Aorta (tissue), 5 donors: Measurements from ENCODE around the gene ELK1. TPM values are rescaled to one million over a fixed set of nuclear protein-coding genes. Genes with fewer than 3 reads are reported as not detected.
A peak's percentile ranks its signal among the peaks of the same experiment; 100 is the strongest.

Experiments
- ATAC-seq: fragments of 200-7000 bp; cut with Tn5 transposase; one replicate; pipeline ENCODE4 v1.9.1; 2022; ENCODE audit warnings: moderate library complexity; ENCODE audit not compliant: low FRiP score
- DNase-seq, 2 donors: peaks; one replicate each; pipeline ENCODE4 v3.0.0-alpha.2; 2020
- H3K27ac ChIP-seq, 2 donors: one replicate each; pipeline ENCODE4 v1.5.1; 2013; ENCODE audit warnings: low read length in 2 of 2, mild to moderate bottlenecking in 2 of 2, moderate library complexity in 2 of 2, control low read depth in 1 of 2, inconsistent platforms in 1 of 2, low read depth in 1 of 2
- H3K27me3 ChIP-seq, 2 donors: one replicate each; pipeline ENCODE4 v1.6.1; 2013; ENCODE audit warnings: control low read depth in 1 of 2, low read length in 1 of 2, mild to moderate bottlenecking in 1 of 2, moderate library complexity in 1 of 2; ENCODE audit not compliant: insufficient read depth in 2 of 2, control insufficient read depth in 1 of 2
- H3K36me3 ChIP-seq, 2 donors: one replicate each; pipeline ENCODE4 v1.6.1; 2013; ENCODE audit warnings: control low read depth in 1 of 2, low read length in 1 of 2, mild to moderate bottlenecking in 1 of 2; ENCODE audit not compliant: insufficient read depth in 2 of 2, control insufficient read depth in 1 of 2
- H3K4me1 ChIP-seq, 2 donors: one replicate each; pipeline ENCODE4 v1.6.1; 2013; ENCODE audit warnings: low read length in 2 of 2, control low read depth in 1 of 2, mild to moderate bottlenecking in 1 of 2, moderate library complexity in 1 of 2; ENCODE audit not compliant: insufficient read depth in 2 of 2, control insufficient read depth in 1 of 2
- H3K4me3 ChIP-seq, 2 donors: one replicate each; pipeline ENCODE4 v1.5.1; 2013; ENCODE audit warnings: low read length in 2 of 2, control low read depth in 1 of 2, mild to moderate bottlenecking in 1 of 2
- H3K9me3 ChIP-seq: one replicate; pipeline ENCODE4 v1.6.1; 2013; ENCODE audit warnings: mild to moderate bottlenecking, low read length; ENCODE audit not compliant: control insufficient read depth
- WGBS, 2 donors: extraction: QIAGEN DNeasy Blood & Tissue Kit; methylation state at CpG; one replicate each; pipeline ENCODE4 v1.1.7; 2013; 5-methylcytosine and 5-hydroxymethylcytosine counted together
- intact Hi-C, 2 donors: fragments of 100-400 bp; cut with DNase I; formaldehyde crosslinking; loops; one replicate each; pipeline versions ENCODE4 v1.14.2 to v1.15.0; 2022
- polyA plus RNA-seq, 2 donors: library from polyadenylated mRNA; stranded (reverse); fragments of 200-250 nt; gene quantifications; one replicate each; pipeline ENCODE4 v1.2.3, GENCODE V29; 2013
- total RNA-seq, 2 donors: library from RNA; stranded (reverse); fragmentation: NEBNext Ultra II Directional; extraction: Animal tissue kit (Norgen Biotek cat#: 25700); gene quantifications; one replicate each; pipeline ENCODE4 v1.2.1, GENCODE V29; 2021
- donor health status: healthy with polysubstance abuse.
- donor health status: Bipolar disorder and iron deficiency.
- donor health status: DM: no; HTN: no; CAD: no.
- donor health status: DM: no; HTN: no; CAD: no.
- donor health status: DM: yes; HTN: yes; CAD: no.

Gene ELK1
- total and polyA plus RNA-seq, 4 donors: 17.4 to 39.2 (median 25.4) TPM

DNA sequence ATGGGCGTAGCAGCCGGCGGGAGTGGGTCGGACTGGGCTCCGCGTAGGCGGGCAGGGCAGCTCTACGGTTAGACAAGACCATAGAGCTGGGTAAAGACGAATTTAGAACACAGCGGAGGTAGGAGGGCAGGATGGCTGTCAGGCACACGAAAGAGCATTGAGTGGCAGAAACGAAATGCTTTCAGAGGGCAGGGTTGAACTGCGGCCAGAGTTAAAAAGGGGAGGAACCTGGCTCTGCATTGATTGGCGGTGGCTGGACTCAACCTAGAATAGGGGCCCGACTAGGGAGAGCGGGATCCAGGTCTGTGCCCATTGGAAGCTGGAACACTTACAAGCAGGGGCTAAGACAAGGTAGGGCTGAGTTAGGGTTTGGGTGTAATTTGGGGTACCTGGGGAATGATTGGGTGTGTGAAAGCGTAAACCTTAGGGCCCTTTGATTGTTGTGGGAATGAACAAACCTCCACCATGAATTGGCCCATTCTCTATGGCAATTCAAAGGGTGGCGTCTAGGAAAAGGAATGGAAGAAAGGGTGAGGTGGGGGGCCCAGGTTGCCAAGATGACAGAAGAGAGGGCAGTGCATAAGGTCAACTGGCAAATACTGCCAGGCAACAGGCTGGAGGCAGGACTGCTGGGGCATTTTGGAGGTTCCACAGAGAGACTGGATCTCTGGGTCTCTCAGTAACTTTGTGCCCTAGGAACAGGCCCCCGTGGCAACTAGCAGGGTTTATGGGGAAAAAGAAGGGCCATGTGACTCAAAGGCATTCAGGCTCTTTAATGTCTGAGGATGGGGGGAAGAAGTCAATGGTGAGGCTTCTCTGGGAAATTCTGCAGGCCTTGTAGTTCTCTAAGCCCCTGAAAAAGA lies 911 bp upstream of the ELK1 start:
- intact Hi-C loops: loop anchor here in 1 of 2 donors (10.0 kb wide), 2 partner anchors 184 to 374 kb away; partner anchors contain the start of gene ZNF81
- DNase-seq (no peak), ATAC-seq (peak; percentile 1)
- Histone ChIP-seq H3K4me1 (no peaks in the 10 kb centered on the region), H3K36me3 (no peaks in the 10 kb centered on the region), H3K4me3 (no peak overlapping the region), H3K9me3 (no peaks in the 10 kb centered on the region), H3K27me3 (no peaks in the 10 kb centered on the region), H3K27ac (peak overlapping the region in 1 of 2 donors; percentile 20)
- WGBS, 2 donors: 10 to 40% methylated on average over 19 of the region's 19 CpGs

DNA sequence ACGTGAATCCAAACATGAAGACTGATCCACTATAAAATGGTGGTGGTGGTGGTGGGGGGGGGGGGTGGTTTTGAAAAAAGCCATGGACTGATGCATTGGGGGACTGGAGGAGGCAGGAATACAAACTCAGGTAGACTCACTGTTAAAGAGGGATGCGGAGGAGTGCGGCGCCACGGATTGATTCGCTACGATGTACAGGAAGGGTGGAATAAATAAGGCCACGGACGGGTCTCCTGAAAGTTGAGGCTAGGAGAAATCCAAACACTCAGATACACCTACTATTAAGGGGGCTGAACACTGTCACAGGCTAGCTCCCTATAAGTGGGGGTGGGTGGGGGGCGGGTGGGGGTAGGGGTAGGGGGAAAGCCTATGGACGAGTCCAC lies 591 bp downstream of the ELK1 start:
- no peak overlapping the region for H3K27ac ChIP-seq

DNA sequence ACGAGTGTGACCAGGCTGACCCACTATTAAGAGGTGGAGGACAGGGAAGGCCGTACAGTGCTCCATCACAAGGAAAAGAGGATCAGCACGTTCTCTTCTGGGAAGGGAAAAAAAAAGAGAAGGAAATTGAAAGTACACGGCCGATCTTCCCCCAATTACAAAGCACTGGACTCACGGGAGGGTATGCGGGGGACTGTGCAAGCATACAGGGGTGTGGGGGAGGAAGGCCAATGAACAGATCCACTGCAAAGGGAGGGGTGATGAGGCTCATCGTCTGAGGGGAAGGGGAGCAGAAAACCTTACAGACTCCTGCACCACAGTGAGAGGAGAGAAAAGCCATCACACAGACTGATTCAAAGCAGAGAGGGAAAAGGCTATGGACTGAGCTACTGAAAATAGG lies 1.1 kb downstream of the ELK1 start:
- no peaks in the 10 kb centered on the region for H3K27me3 ChIP-seq
- 17 to 43% methylated on average over 8 of the region's 8 CpGs for WGBS, 2 donors
- no peaks in the 10 kb centered on the region for H3K36me3 ChIP-seq
- H3K9me3 ChIP-seq: no peaks in the 10 kb centered on the region
- intact Hi-C loops: loop anchor here in 1 of 2 donors (10.0 kb wide), 1 partner anchor 64 kb away; the partner anchor contains the start of gene TIMP1
- H3K4me3 ChIP-seq: peak overlapping the region in 1 of 2 donors; percentile 15
- H3K4me1 ChIP-seq: no peaks in the 10 kb centered on the region
- ATAC-seq (no peak), DNase-seq (no peak)
- no peak overlapping the region for H3K27ac ChIP-seq

More for the DNA sequence above, 591 bp downstream of the ELK1 start:
- Histone ChIP-seq H3K27me3 (no peaks in the 10 kb centered on the region), H3K9me3 (no peaks in the 10 kb centered on the region), H3K36me3 (no peaks in the 10 kb centered on the region), H3K4me3 (peak overlapping the region; percentile 15 to 77), H3K4me1 (no peaks in the 10 kb centered on the region)
- DNase-seq (no peak), ATAC-seq (no peak)
- intact Hi-C loops: loop anchor here (10.0 kb wide), 3 partner anchors 65 to 375 kb away; partner anchors contain the start of genes TIMP1 (in 1 of the 2) and ZNF81 (in 1 of the 2)
- whole genome bisulfite sequencing, 2 donors: 1 to 38% methylated on average over 11 of the region's 11 CpGs

GRCh38 chrX:47648376-47648775 lies 2.0 kb downstream of the ELK1 start:
- Histone ChIP-seq H3K4me1 (no peaks in the 10 kb centered on the region), H3K9me3 (no peaks in the 10 kb centered on the region), H3K27ac (no peak overlapping the region), H3K36me3 (no peaks in the 10 kb centered on the region), H3K27me3 (no peaks in the 10 kb centered on the region), H3K4me3 (no peak overlapping the region)
- WGBS, 2 donors: 79 to 87% methylated on average over 2 of the region's 2 CpGs
- intact Hi-C loops: loop anchor here in 1 of 2 donors (10.0 kb wide), 1 partner anchor 64 kb away; the partner anchor contains the start of gene TIMP1
- DNase-seq (no peak), ATAC-seq (no peak)

GRCh38 chrX:47646636-47647035 lies 3.7 kb downstream of the ELK1 start:
- no peaks in the 10 kb centered on the region for H3K36me3 ChIP-seq
- 70 to 81% methylated on average over 6 of the region's 6 CpGs for WGBS, 2 donors
- no peak overlapping the region for H3K27ac ChIP-seq
- no peaks in the 10 kb centered on the region for H3K4me1 ChIP-seq
- intact Hi-C loops: loop anchor here in 1 of 2 donors (10.0 kb wide), 1 partner anchor 62 kb away; the partner anchor contains the start of gene TIMP1
- DNase-seq (no peak), ATAC-seq (no peak)
- no peaks in the 10 kb centered on the region for H3K9me3 ChIP-seq
- H3K27me3 ChIP-seq: no peaks in the 10 kb centered on the region
- no peak overlapping the region for H3K4me3 ChIP-seq

DNA sequence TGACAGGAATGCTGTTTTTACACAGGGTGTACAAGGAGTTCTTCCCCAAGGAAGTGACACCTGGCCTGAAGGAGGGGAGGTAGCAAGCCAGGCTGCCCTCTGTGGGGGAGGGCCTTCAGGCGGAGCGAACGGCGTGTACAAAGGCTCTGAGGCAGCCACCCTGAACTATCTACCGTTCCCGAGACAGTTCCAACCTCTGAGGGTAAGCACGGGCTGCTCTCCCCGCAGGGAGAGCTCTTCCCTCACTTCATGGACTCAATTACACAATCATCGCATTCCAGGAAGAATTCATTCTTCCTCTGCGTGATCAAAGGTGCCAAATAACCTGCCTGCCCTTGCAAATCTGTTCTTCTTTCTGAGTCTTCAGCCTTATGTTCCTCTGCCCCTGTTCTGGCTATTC lies 4.8 kb downstream of the ELK1 start:
- DNase-seq (no peak), ATAC-seq (no peak)
- H3K27me3 ChIP-seq: no peaks in the 10 kb centered on the region
- no peaks in the 10 kb centered on the region for H3K4me1 ChIP-seq
- no peaks in the 10 kb centered on the region for H3K36me3 ChIP-seq
- WGBS, 2 donors: 80 to 82% methylated on average over 10 of the region's 10 CpGs
- no peaks in the 10 kb centered on the region for H3K9me3 ChIP-seq
- intact Hi-C loops: loop anchor here in 1 of 2 donors (10.0 kb wide), 1 partner anchor 61 kb away; the partner anchor contains the start of gene TIMP1
- no peak overlapping the region for H3K4me3 ChIP-seq
- H3K27ac ChIP-seq: no peak overlapping the region

DNA sequence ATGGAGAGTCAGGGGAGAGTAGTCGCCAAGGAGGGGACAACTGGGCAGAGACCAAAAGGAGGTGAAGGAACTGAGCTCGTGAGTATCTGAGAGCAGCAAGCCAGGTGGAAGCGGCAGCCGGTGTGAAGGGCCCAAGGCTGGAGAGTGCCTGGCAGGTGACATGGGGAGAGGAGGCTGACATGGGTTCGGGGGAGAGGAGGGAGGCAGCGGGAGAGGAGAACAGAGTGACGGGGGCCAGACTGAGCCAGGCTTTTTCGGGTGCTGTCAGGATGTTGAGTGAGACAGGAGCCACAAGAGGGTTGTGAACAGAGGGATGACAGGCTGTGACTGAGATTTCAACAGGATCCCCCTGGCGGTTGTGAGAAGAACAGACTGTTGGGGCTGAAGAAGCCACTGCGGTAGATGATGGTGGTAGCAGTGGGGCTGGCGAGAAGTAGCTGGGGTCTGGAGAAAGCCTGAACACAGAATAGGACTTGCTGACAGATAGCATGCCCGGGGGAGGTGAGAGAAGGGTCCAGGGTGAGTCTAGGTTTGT lies 5.7 kb downstream of the ELK1 start:
- Histone ChIP-seq H3K36me3 (no peaks in the 10 kb centered on the region), H3K4me3 (no peak overlapping the region), H3K4me1 (no peaks in the 10 kb centered on the region), H3K27me3 (no peaks in the 10 kb centered on the region), H3K27ac (no peak overlapping the region), H3K9me3 (no peaks in the 10 kb centered on the region)
- WGBS, 2 donors: 50 to 53% methylated on average over 12 of the region's 12 CpGs
- ATAC-seq: peak; percentile 55
- DNase-seq: no peak
- intact Hi-C loops: loop anchor here (5.0 to 10.0 kb wide), 2 partner anchors 60 to 82 kb away; partner anchors contain the start of genes ARAF (in 1 of the 2) and TIMP1 (in 1 of the 2)

- H3K4me1 ChIP-seq: no peaks in the 10 kb centered on the region
- DNase-seq (no peak), ATAC-seq (no peak)
- H3K27me3 ChIP-seq: no peaks in the 10 kb centered on the region
- no peak overlapping the region for H3K27ac ChIP-seq
- H3K36me3 ChIP-seq: peaks cover 0 to 2% of the 10 kb centered on the region in 2 donors
- intact Hi-C loops: loop anchor here (5.0 to 10.0 kb wide), 2 partner anchors 59 to 82 kb away; partner anchors contain the start of genes ARAF (in 1 of the 2) and TIMP1 (in 1 of the 2)
- H3K9me3 ChIP-seq: no peaks in the 10 kb centered on the region
- WGBS, 2 donors: 13 to 26% methylated on average over 2 of the region's 2 CpGs
- no peak overlapping the region for H3K4me3 ChIP-seq
These were observed 6.4 kb downstream of the ELK1 start for GRCh38 chrX:47643926-47644325.
